Osteoblast (primary cell): Measurements from ENCODE around the gene SYCP1. TPM values are rescaled to one million over a fixed set of nuclear protein-coding genes. Genes with fewer than 3 reads are reported as not detected.
"Not testable (repeated sequence)": the region's sequence is repeated elsewhere in the genome, so short reads cannot be mapped to it uniquely, and the experiment has no call there.

Source experiments
- DNase-seq: peaks from one replicate; pipeline ENCODE4 v3.0.0; 2011; ENCODE audit warnings: low spot score, mixed read lengths; ENCODE audit not compliant: insufficient read length; ENCODE audit errors: missing footprints
- H2AFZ ChIP-seq: 2 replicates; pipeline ENCODE4 v1.6.0; 2011; ENCODE audit warnings: mild to moderate bottlenecking, low read length
- H3K27ac ChIP-seq: 2 replicates; pipeline ENCODE4 v1.5.1; 2011; ENCODE audit warnings: mild to moderate bottlenecking, low read depth, low read length, moderate library complexity
- H3K27me3 ChIP-seq: 2 replicates; pipeline ENCODE4 v1.6.0; 2012; ENCODE audit warnings: mild to moderate bottlenecking, control low read depth, inconsistent platforms, low read length, moderate library complexity; ENCODE audit not compliant: insufficient read depth
- H3K36me3 ChIP-seq: 2 replicates; pipeline ENCODE4 v1.5.1; 2011; ENCODE audit warnings: mild to moderate bottlenecking, low read length, control low read depth, moderate library complexity; ENCODE audit not compliant: insufficient read depth
- H3K4me1 ChIP-seq: 2 replicates; pipeline ENCODE4 v1.5.1; 2011; ENCODE audit warnings: mild to moderate bottlenecking, low read length, control low read depth, moderate library complexity; ENCODE audit not compliant: insufficient read depth
- H3K4me2 ChIP-seq: 2 replicates; pipeline ENCODE4 v1.6.0; 2011; ENCODE audit warnings: mild to moderate bottlenecking, low read length; ENCODE audit not compliant: insufficient read depth
- H3K4me3 ChIP-seq: fragments of 200-600 bp; sonication (generic); 3 replicates; pipeline ENCODE4 v1.5.1; 2012; ENCODE audit warnings: mild to moderate bottlenecking, low read length, inconsistent platforms; ENCODE audit not compliant: insufficient read depth
- H3K79me2 ChIP-seq: 2 replicates; pipeline ENCODE4 v1.6.0; 2012; ENCODE audit warnings: mild to moderate bottlenecking, low read length, control low read depth, inconsistent platforms; ENCODE audit not compliant: insufficient read depth
- H3K9me3 ChIP-seq: 2 replicates; pipeline ENCODE4 v1.5.1; 2011; ENCODE audit warnings: low read depth, low read length, control low read depth
- H4K20me1 ChIP-seq: 2 replicates; pipeline ENCODE4 v1.6.0; 2012; ENCODE audit warnings: mild to moderate bottlenecking, low read length, control low read depth; ENCODE audit not compliant: insufficient read depth
- total RNA-seq: library from RNA; depleted of rRNA; stranded (reverse); fragments of >200 nt; gene quantifications from 2 replicates; pipeline ENCODE4 v1.2.3, GENCODE V29; 2012
- TF ChIP-seq, protein P1 (sequence below): IDR thresholded peaks from 2 replicates; pipeline ENCODE4 v1.5.1; 2011; ENCODE audit warnings: mild to moderate bottlenecking, low read depth, low read length, moderate library complexity; ENCODE audit errors: extremely low read depth

SYCP1 gene
- total RNA-seq, 1 donor, result not detected

DNA sequence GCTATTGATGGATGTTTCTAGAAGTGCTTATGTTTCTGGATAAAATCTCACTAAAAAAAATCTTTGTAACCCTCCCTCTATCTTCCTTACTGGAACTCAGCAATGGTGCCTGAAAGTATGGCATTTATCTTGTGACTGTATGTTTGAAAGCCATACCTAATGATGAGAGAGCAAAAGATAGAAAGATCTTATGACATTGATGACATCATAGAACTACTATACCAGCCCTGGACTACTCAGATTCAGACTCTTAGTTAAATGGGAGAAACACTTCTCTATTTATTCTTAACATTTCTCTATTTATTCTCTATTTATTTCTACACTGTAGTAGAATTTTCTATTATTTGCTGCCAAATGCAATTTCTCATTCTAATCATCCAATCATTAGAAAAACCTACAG, 32.7 kb upstream of the SYCP1 start:
- H3K36me3 ChIP-seq, result no peaks in the 10 kb centered on the region
- H4K20me1 ChIP-seq, result no peaks in the 10 kb centered on the region
- H3K27me3 ChIP-seq, result peaks cover 3% of the 10 kb centered on the region
- H3K4me2 ChIP-seq, result no peak overlapping the region
- H3K79me2 ChIP-seq, result no peaks in the 10 kb centered on the region
- H3K9me3 ChIP-seq, result no peaks in the 10 kb centered on the region
- no peaks in the 10 kb centered on the region for H3K4me1 ChIP-seq
- H3K27ac ChIP-seq, result no peak overlapping the region
- H3K4me3 ChIP-seq, result no peak overlapping the region
- no peak for DNase-seq
- TF ChIP-seq, protein P1, sequence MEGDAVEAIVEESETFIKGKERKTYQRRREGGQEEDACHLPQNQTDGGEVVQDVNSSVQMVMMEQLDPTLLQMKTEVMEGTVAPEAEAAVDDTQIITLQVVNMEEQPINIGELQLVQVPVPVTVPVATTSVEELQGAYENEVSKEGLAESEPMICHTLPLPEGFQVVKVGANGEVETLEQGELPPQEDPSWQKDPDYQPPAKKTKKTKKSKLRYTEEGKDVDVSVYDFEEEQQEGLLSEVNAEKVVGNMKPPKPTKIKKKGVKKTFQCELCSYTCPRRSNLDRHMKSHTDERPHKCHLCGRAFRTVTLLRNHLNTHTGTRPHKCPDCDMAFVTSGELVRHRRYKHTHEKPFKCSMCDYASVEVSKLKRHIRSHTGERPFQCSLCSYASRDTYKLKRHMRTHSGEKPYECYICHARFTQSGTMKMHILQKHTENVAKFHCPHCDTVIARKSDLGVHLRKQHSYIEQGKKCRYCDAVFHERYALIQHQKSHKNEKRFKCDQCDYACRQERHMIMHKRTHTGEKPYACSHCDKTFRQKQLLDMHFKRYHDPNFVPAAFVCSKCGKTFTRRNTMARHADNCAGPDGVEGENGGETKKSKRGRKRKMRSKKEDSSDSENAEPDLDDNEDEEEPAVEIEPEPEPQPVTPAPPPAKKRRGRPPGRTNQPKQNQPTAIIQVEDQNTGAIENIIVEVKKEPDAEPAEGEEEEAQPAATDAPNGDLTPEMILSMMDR, result no peak
- no peak overlapping the region for H2AFZ ChIP-seq

DNA sequence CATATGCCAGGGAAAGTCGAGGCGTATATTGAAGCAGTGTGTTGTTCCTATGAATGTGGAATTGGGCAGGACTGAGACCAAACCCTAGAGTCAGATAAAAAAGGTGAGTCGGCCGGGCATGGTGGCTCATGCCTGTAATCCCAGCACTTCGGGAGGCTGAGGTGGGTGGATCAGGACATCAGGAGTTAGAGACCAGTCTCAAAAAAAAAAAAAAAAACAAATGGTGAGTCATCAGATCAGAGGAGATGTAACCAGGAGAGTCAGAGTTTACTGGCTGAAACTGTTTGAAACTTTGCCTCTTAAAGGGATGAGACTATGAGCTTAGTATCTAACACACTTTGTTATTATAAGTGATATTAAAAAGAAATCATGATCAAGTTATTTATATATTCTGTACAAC, 26.4 kb upstream of the SYCP1 start:
- no peak overlapping the region for H2AFZ ChIP-seq
- no peak overlapping the region for H3K4me3 ChIP-seq
- no peaks in the 10 kb centered on the region for H3K4me1 ChIP-seq
- H3K27ac ChIP-seq, result no peak overlapping the region
- no peaks in the 10 kb centered on the region for H3K36me3 ChIP-seq
- H3K27me3 ChIP-seq, result no peaks in the 10 kb centered on the region
- TF ChIP-seq, protein P1, result no peak
- H3K4me2 ChIP-seq, result no peak overlapping the region
- no peaks in the 10 kb centered on the region for H3K79me2 ChIP-seq
- no peak for DNase-seq
- H3K9me3 ChIP-seq, result no peaks in the 10 kb centered on the region
- H4K20me1 ChIP-seq, result no peaks in the 10 kb centered on the region

DNA sequence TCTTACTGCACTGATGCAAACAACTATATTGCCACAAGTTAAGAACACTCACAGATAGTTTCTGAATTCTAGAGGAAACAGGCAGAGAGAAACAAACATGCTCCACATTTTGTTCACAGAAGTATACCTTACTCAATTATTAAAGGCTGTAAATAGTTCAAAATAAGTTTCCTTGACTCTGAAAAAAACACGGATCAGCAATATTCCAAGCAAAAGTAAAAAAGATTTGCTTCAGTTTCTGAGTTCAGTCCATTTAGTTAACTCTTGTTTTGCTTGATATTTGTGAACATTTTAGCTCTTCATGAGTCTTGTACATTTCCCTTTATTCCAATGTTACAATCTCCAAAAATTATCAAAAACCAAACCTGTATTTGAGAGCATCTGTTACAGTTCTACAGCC, 24.6 kb upstream of the SYCP1 start:
- not testable (repeated sequence) for H3K4me3 ChIP-seq, DNase-seq, H3K27ac ChIP-seq, H3K4me1 ChIP-seq, H3K9me3 ChIP-seq, H3K27me3 ChIP-seq, H3K79me2 ChIP-seq, H4K20me1 ChIP-seq, H2AFZ ChIP-seq, H3K4me2 ChIP-seq, H3K36me3 ChIP-seq

DNA sequence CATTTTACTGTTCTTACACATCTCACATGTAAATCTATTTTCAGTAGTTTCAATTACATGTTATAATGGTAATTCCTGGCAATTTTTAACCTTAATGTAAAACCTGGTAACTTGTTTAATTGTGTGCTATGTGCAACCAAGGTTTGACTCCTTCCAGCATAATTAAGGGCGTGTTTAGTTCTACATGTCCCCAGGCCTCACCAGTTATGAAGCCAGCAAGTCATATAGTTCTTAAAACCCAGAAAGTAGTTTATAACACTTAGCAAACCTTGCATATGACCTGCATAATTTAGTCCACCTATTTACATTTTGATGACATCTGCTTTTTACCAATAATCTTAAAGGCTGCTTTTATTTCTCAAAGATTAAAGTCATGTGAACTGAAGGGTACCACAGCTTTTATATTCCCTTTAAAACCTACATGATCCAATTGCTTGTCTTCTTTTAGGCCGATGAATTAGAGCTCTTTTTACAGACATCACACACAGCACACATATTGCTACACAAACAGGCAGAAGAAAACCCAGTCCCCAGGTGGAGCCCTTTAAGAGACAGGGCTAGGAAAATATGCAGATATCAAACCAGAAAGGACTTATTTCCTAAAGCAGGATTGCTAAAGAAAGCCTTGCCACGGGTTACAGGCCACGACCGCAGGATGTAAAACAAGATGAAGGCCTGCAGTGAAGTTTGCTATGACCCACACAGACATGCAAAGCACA, 23.2 kb upstream of the SYCP1 start:
- H3K36me3 ChIP-seq, result no peaks in the 10 kb centered on the region
- H3K4me1 ChIP-seq, result no peaks in the 10 kb centered on the region
- H2AFZ ChIP-seq, result peak overlapping the region; percentile 15
- H3K4me2 ChIP-seq, result no peak overlapping the region
- H3K4me3 ChIP-seq, result no peak overlapping the region
- H4K20me1 ChIP-seq, result no peaks in the 10 kb centered on the region
- no peaks in the 10 kb centered on the region for H3K9me3 ChIP-seq
- TF ChIP-seq, protein P1, result no peak
- no peak for DNase-seq
- H3K79me2 ChIP-seq, result no peaks in the 10 kb centered on the region
- H3K27me3 ChIP-seq, result no peaks in the 10 kb centered on the region
- no peak overlapping the region for H3K27ac ChIP-seq
